IPS-15b (cell line): ENCODE data around the gene CNOT3.
"Not testable (repeated sequence)": the region's sequence is repeated elsewhere in the genome, so short reads cannot be mapped to it uniquely, and the experiment has no call there.

Experiments used
- H3K27me3 ChIP-seq: one replicate; pipeline ENCODE4 v1.6.1; 2013; ENCODE audit warnings: low read length; ENCODE audit not compliant: control insufficient read depth, insufficient read depth
- H3K36me3 ChIP-seq: one replicate; pipeline ENCODE4 v1.6.1; 2013; ENCODE audit warnings: low read length; ENCODE audit not compliant: control insufficient read depth, insufficient read depth
- H3K4me1 ChIP-seq: one replicate; pipeline ENCODE4 v1.6.1; 2013; ENCODE audit warnings: mild to moderate bottlenecking, low read length; ENCODE audit not compliant: control insufficient read depth, insufficient read depth
- H3K4me3 ChIP-seq: one replicate; pipeline ENCODE4 v1.5.1; 2013; ENCODE audit warnings: low read depth, low read length
- H3K9ac ChIP-seq: one replicate; pipeline ENCODE4 v1.6.1; 2013; ENCODE audit warnings: low read depth, mild to moderate bottlenecking, low read length
- H3K9me3 ChIP-seq: one replicate; pipeline ENCODE4 v1.6.1; 2013; ENCODE audit warnings: mild to moderate bottlenecking, low read length; ENCODE audit not compliant: control insufficient read depth, insufficient read depth

The CNOT3 gene

DNA sequence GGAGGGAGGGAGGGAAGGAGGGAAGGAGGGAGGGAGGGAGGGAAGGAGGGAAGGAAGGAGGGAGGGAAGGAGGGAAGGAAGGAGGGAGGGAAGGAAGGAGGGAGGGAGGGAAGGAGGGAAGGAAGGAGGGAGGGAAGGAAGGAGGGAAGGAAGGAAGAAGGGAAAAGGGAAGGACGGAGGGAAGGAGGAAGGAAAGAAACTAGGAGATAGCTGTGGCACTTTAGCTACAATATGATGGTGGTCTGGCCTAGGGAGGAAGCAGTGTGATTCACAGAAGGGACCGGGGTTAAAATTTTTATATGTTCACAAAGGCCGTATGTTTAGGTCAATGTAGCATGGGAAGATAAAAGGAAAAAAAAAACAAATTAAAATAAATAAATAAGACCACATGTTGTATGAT is 44.3 kb downstream of the CNOT3 start:
- H3K9me3 ChIP-seq, H3K4me3 ChIP-seq, H3K4me1 ChIP-seq, H3K27me3 ChIP-seq, H3K9ac ChIP-seq: not testable (repeated sequence)
- H3K36me3 ChIP-seq = peaks cover 10% of the 10 kb centered on the region

DNA sequence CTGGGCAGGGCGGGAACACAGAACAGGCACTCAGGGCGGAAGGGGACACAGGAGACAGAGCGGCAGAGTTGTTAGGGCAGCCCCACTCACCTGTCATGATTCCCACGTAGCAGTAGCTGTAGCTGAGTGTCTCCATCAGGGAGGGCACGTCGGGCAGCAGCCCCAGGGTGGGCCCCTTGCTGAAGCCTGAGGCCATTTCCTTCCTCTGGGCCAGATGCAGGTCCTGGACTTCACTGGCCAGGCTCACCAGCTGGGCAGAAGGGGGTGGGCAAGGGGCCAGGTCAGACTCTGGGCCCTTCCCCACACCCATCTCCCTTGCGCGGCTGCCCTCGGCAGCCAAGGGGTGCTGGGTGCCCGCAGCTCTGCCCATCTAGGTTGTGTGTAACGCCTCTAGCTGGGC is 45.9 kb downstream of the CNOT3 start:
- Histone ChIP-seq H3K36me3 (peaks cover 15% of the 10 kb centered on the region), H3K9ac (no peak overlapping the region), H3K27me3 (no peaks in the 10 kb centered on the region), H3K4me1 (peaks cover 2% of the 10 kb centered on the region), H3K9me3 (no peaks in the 10 kb centered on the region), H3K4me3 (no peak overlapping the region)

DNA sequence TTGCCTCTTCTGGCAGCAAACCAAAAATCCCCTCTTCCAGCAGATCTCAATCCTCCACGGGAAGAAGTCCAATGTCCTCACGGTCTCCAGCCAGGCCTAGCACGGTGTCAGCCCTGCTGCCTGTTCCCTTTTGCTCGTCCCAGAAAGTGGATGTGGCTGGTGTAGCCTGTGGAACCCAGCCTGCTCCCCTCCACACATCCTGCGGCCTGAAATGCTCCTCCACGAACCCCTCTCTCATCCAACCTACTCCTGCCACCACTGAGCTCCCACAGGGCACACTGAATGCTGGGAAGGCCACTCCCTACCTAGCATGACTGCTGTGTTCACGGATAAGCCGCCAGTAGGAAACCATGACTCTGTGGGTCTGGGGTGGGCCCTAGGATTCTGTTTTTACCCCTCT is 48.8 kb downstream of the CNOT3 start:
- H3K36me3 ChIP-seq = peaks cover 11% of the 10 kb centered on the region
- no peaks in the 10 kb centered on the region for H3K27me3 ChIP-seq

DNA sequence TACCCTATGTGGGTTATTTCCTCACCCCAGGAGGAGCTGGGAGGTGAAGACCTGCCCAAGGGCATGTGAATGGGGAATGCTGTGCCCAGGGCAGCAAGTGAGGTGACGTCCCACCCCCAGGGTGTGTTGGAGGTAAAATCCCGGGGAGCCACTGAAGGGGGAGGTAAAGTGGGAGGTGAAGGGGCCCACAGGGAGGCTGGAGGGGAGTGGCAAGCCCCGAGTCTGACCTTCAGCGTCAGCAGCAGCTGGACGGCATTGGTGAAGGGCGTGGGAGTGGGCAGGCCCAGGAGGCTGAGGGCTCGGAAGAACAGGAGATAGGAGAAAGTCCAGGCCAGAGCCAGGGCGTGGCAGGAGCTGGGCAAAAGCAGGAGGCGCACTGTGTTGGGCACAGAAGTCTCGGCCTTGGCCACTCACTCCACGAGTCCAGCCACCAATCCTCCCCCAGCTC is 49.4 kb downstream of the CNOT3 start:
- no peak overlapping the region for H3K9ac ChIP-seq
- no peak overlapping the region for H3K4me3 ChIP-seq

More for the DNA sequence above, 48.8 kb downstream of the CNOT3 start:
- Histone ChIP-seq H3K4me3 (no peak overlapping the region), H3K9ac (no peak overlapping the region), H3K4me1 (peaks cover 2% of the 10 kb centered on the region), H3K9me3 (no peaks in the 10 kb centered on the region)

DNA sequence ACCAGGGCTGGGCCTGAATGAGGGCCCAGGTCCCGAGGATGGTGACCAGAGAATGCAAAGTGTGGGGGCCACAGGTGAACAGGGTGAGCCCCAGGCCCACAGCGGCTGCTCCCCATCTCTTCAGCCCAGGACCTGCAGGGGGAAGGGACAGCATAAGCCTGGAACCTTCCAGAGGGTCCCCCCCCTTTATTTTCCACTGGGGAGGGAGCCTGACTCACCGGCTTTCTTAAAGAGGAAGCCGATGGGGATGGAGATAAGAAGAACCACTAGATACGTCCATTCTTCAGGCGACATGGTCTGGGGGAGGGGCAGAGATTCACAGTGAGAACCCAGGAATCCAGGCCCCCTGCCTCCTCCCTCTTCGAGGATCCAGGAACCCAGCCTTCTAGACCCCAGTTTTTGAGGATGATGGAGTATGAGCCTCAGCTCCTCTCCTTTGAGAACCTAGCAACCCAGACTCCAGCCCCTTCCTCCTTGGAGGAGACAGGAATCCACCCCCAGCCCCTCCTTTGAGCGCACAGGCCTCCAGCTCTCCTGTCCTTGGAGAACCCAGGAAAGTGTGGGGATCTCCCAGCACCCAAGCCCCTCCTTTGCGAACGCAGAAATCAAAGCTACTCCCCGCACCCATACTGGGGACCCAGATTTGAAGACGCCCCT is 50.8 kb downstream of the CNOT3 start:
- Histone ChIP-seq H3K36me3 (peaks cover 15% of the 10 kb centered on the region), H3K9ac (peak overlapping the region; percentile 38), H3K4me1 (peaks cover 2% of the 10 kb centered on the region), H3K27me3 (no peaks in the 10 kb centered on the region), H3K9me3 (no peaks in the 10 kb centered on the region), H3K4me3 (peak overlapping the region; percentile 74)

More for the DNA sequence above, 49.4 kb downstream of the CNOT3 start:
- H3K36me3 ChIP-seq = peaks cover 11% of the 10 kb centered on the region
- no peaks in the 10 kb centered on the region for H3K27me3 ChIP-seq
- H3K9me3 ChIP-seq = no peaks in the 10 kb centered on the region
- H3K4me1 ChIP-seq = peaks cover 2% of the 10 kb centered on the region

DNA sequence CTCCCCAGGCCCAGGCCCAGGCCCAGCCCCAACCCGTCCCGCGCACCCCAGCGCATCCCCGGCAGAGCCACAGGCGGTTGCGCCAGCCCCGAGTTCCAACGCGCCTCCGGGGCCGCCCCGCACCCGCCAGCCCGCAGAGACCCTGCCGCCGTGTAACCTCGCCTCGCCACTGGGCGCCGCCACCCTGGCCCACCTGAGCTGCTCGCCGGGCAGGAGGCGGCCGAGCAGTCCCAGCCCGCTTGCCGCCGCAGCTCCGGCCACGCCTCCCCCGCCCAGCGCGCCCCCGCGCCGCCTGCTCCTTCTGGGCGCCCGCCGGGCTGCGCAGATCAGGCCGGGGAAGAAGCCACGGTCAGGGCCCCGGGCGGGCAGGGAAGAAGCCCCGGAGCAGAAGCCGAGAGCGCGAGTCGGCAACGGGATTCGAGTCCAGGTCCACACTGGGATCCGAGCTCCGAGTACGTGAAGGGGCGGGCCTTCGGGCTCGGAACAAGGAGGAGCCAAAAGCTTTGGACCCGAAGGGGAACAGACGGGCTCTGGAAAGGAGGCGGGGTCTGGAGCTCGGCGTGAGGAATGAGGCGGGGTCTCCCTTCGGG is 51.7 kb downstream of the CNOT3 start, which contains the start of gene MBOAT7:
MBOAT7 (minus strand) TSS at position 436 of the 590 bp plus-strand sequence. CDS start 1,072 bp downstream, outside the sequence.
- Histone ChIP-seq H3K27me3 (no peaks in the 10 kb centered on the region), H3K36me3 (peaks cover 17% of the 10 kb centered on the region), H3K9ac (peak within 1 kb of the TSS; percentile 90), H3K4me3 (peak within 1 kb of the TSS; percentile 98), H3K4me1 (peaks cover 2% of the 10 kb centered on the region), H3K9me3 (no peaks in the 10 kb centered on the region)

DNA sequence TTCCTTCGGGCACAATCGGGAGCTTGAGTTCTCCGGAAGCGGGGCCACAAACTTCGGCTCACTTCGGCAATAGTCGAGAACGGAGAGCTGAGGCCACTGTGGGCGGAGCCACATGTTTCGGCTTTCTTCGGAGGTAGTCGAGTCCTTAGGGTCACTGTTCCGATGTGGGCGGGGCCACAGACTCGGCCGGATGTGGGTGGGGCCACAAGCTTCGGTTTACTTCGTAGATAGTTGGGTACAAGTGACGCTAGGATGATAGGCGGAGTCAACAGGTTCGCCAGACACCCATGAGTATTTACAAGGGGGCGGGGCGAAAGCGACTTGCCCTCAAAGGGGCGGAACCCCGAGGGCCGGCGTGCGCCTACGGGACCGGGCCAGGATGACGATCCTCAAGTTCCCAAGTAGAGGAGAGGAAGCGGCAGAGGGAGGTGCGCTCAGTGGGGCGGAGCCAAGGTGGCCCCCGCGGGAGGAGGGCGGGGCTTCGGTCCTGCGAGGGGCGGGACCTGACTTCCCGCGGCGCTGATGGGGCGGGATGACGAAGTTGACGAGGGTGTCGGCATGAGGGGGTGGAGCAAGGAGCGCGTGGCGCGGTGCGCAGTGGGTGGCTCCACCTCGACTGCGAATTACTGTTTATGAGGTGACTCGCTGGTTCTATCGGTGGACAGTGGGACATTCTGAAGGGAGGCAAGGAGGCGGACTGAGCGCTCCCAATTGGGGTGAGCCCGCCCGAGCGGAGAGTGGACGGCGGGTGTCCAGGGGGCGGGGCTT is 52.4 kb downstream of the CNOT3 start:
- peak overlapping the region; percentile 98 for H3K4me3 ChIP-seq
- H3K36me3 ChIP-seq = peaks cover 17% of the 10 kb centered on the region
- H3K9me3 ChIP-seq = no peaks in the 10 kb centered on the region
- H3K4me1 ChIP-seq = peaks cover 2% of the 10 kb centered on the region
- H3K9ac ChIP-seq = peak overlapping the region; percentile 90
- H3K27me3 ChIP-seq = no peaks in the 10 kb centered on the region

DNA sequence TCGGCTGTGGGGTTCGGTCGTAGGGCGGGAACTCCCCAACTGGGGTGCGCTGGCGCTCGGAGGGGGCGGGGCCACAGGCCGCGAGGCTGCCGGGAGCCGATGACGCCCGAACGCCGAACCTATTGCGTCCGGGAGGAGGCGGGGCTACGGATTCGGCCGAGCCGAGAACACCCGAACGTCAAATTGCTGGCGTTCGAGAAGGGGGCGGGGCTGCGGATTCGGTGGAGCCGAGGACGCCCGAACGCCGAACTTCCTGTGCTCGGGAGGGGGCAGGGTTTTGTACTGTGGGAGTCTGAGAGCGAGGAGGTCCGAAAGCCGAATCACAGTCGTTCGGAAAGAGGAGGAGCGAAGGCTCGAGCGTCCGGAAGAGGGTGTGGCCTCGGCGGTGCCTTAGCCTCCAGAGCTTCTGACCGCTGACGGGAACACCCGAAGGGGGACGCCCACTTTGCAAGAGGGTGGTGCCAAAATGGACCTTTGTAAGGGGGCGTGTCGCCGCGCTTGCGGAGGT is 53.0 kb downstream of the CNOT3 start:
- H3K4me3 ChIP-seq = peak overlapping the region; percentile 98
- no peaks in the 10 kb centered on the region for H3K9me3 ChIP-seq
- H3K9ac ChIP-seq = peak overlapping the region; percentile 90
- peaks cover 2% of the 10 kb centered on the region for H3K4me1 ChIP-seq
- peaks cover 17% of the 10 kb centered on the region for H3K36me3 ChIP-seq
- H3K27me3 ChIP-seq = no peaks in the 10 kb centered on the region

DNA sequence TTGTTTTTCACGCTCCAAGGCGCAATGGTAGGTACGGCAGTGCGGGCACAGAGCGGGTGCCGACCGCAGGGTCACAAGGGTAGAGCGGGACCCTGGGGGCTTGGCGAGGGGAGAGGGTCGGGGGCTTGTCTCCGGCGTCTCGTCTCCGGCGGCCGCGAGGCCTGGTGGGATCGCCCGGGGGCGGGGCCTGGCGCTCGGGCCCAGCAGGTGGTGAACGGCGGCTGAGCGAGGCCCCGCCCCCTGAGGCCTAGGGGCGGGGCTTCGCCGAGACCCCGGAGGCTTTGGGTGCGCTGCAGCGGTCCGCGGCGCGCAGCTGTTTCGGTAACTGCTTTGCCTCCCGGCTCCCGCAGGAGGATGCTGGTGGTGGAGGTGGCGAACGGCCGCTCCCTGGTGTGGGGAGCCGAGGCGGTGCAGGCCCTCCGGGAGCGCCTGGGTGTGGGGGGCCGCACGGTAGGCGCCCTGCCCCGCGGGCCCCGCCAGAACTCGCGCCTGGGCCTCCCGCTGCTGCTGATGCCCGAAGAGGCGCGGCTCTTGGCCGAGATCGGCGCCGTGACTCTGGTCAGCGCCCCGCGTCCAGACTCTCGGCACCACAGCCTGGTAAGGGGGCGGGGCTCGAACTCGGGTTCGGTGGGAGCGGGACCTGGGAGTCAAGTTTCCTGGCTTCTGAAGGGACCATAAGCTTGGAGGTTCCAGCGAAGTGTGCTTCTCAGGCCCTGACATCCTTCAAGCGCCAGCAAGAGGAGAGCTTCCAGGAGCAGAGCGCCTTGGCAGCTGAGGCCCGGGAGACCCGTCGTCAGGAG is 53.6 kb downstream of the CNOT3 start, which contains the start of gene TSEN34:
TSEN34 (plus strand) TSS at position 298 of the 800 bp plus-strand sequence; CDS start at position 355, 57 bp downstream.
- Histone ChIP-seq H3K27me3 (no peaks in the 10 kb centered on the region), H3K36me3 (peaks cover 17% of the 10 kb centered on the region), H3K9ac (peak within 1 kb of the TSS; percentile 90), H3K4me3 (peak within 1 kb of the TSS; percentile 98), H3K9me3 (no peaks in the 10 kb centered on the region), H3K4me1 (peaks cover 2% of the 10 kb centered on the region)

DNA sequence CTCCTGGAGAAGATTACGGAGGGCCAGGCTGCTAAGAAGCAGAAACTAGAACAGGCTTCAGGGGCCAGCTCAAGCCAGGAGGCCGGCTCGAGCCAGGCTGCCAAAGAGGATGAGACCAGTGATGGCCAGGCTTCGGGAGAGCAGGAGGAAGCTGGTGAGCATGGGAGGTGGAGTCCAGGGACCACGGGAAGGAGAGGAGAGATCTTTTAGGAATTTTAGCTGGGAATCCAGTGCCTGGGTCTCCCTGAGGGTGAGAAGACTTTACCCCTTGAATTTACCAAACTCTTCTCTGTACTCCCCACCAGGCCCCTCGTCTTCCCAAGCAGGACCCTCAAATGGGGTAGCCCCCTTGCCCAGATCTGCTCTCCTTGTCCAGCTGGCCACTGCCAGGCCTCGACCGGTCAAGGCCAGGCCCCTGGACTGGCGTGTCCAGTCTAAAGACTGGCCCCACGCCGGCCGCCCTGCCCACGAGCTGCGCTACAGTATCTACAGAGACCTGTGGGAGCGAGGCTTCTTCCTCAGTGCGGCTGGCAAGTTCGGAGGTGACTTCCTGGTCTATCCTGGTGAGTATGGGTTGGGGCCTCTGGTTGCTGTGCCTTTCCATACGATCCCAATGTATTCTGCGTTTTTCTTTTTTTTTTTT is 54.4 kb downstream of the CNOT3 start:
- Histone ChIP-seq H3K9me3 (no peaks in the 10 kb centered on the region), H3K4me1 (peaks cover 2% of the 10 kb centered on the region), H3K36me3 (peaks cover 11% of the 10 kb centered on the region), H3K27me3 (no peaks in the 10 kb centered on the region), H3K4me3 (peak overlapping the region; percentile 98), H3K9ac (peak overlapping the region; percentile 85)
